DOHH2 (cell line): ENCODE data around the gene TMEM37.

Experiments used
- H3F3A ChIP-seq: fragments of 200-600 bp; sonication (generic), shearing (Covaris generic); 2 replicates; pipeline ENCODE4 v1.6.0; 2016; ENCODE audit warnings: antibody characterized with exemption, mild to moderate bottlenecking; ENCODE audit not compliant: control insufficient read depth, insufficient read depth
- H3K27ac ChIP-seq: fragments of 200-600 bp; sonication (generic); 2 replicates; pipeline ENCODE4 v1.5.1; 2014; ENCODE audit warnings: low read depth, mild to moderate bottlenecking, low read length, moderate library complexity
- H3K27me3 ChIP-seq: fragments of 200-600 bp; sonication (generic); 2 replicates; pipeline ENCODE4 v1.6.1; 2014; ENCODE audit warnings: mild to moderate bottlenecking, low read length, mixed read lengths; ENCODE audit not compliant: control insufficient read depth
- H3K36me3 ChIP-seq: fragments of 200-600 bp; sonication (generic); 2 replicates; pipeline ENCODE4 v1.6.1; 2014; ENCODE audit warnings: mild to moderate bottlenecking, low read length, moderate library complexity, mixed read lengths; ENCODE audit not compliant: control insufficient read depth
- H3K4me1 ChIP-seq: fragments of 200-600 bp; sonication (generic); 2 replicates; pipeline ENCODE4 v1.6.1; 2014; ENCODE audit warnings: mild to moderate bottlenecking, low read length, mixed read lengths; ENCODE audit not compliant: control insufficient read depth
- H3K4me2 ChIP-seq: fragments of 200-600 bp; sonication (generic); 2 replicates; pipeline ENCODE4 v1.6.0; 2014; ENCODE audit warnings: mild to moderate bottlenecking, low read length, moderate library complexity
- H3K4me3 ChIP-seq: fragments of 200-600 bp; sonication (generic); 2 replicates; pipeline ENCODE4 v1.5.1; 2014; ENCODE audit warnings: mild to moderate bottlenecking, low read length, mixed read lengths
- H3K79me2 ChIP-seq: fragments of 200-600 bp; sonication (generic); 2 replicates; pipeline ENCODE4 v1.6.1; 2014; ENCODE audit warnings: mild to moderate bottlenecking, low read length, mixed read lengths; ENCODE audit not compliant: control insufficient read depth
- H3K9me2 ChIP-seq: fragments of 200-600 bp; sonication (generic); replicated peaks from 2 replicates; pipeline ENCODE4 v1.6.1; 2014; ENCODE audit warnings: mild to moderate bottlenecking, low read length, mixed read lengths; ENCODE audit not compliant: control insufficient read depth
- H3K9me3 ChIP-seq: fragments of 200-600 bp; sonication (generic); 2 replicates; pipeline ENCODE4 v1.6.1; 2014; ENCODE audit warnings: antibody characterized with exemption, low read length, mixed read lengths; ENCODE audit not compliant: control insufficient read depth, insufficient read depth
- H4K20me1 ChIP-seq: fragments of 200-600 bp; sonication (generic); 2 replicates; pipeline ENCODE4 v1.6.0; 2014; ENCODE audit warnings: low read depth, mild to moderate bottlenecking, antibody characterized with exemption, low read length, moderate library complexity; ENCODE audit not compliant: control insufficient read depth, insufficient read depth
- CTCF ChIP-seq: fragments of 200-600 bp; sonication (generic); IDR thresholded peaks from one replicate; pipeline ENCODE4 v1.5.1; 2014; ENCODE audit warnings: antibody characterized with exemption, mild to moderate bottlenecking, low read depth, low read length; ENCODE audit not compliant: poor library complexity, severe bottlenecking
- EZH2phosphoT487 ChIP-seq: fragments of 200-600 bp; sonication (generic); IDR thresholded peaks from 2 replicates; pipeline ENCODE4 v1.6.1; 2017; ENCODE audit warnings: borderline replicate concordance, mild to moderate bottlenecking, antibody characterized with exemption, low read length, moderate library complexity, mixed read lengths

TMEM37 gene

DNA sequence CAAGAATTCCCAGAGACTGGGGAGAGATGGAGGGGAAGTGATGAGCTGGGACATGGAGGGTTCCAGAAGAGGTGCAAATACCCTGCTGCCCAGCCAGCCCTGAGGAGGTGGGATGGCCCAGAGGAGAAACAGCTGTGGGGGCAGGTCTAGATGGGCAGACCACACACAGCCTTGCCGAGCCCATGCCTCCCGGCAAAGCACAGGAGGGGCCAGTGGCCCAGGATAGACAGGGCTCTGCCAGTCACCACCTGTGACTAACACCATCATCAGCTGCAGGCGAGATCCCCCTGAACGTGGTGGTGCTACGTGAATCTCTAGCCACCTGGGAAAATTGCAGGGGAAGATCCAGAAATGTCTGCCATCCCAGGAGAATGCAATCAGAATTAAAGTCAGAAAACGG is 53.2 kb downstream of the TMEM37 start:
- Histone ChIP-seq H3K9me3 (no peaks in the 10 kb centered on the region), H3K27me3 (no peaks in the 10 kb centered on the region), H4K20me1 (0 out of 2 replicates have a peak, but pooled peaks cover 2% of the 10 kb centered on the region), H3K4me3 (no peak overlapping the region), H3K27ac (no peak overlapping the region), H3K36me3 (no peaks in the 10 kb centered on the region), H3K79me2 (no peaks in the 10 kb centered on the region), H3F3A (no peaks in the 10 kb centered on the region), H3K9me2 (no peaks in the 10 kb centered on the region), H3K4me1 (no peaks in the 10 kb centered on the region), H3K4me2 (no peak overlapping the region)
- TF ChIP-seq CTCF (no peak), EZH2phosphoT487 (no peak)

- H3K79me2 ChIP-seq: no peaks in the 10 kb centered on the region
- no peak overlapping the region for H3K27ac ChIP-seq
- no peaks in the 10 kb centered on the region for H3K27me3 ChIP-seq
- TF ChIP-seq CTCF (no peak), EZH2phosphoT487 (no peak)
- no peaks in the 10 kb centered on the region for H3K9me3 ChIP-seq
- no peak overlapping the region for H3K4me3 ChIP-seq
- H3K36me3 ChIP-seq: no peaks in the 10 kb centered on the region
- H3K4me1 ChIP-seq: no peaks in the 10 kb centered on the region
- no peaks in the 10 kb centered on the region for H3F3A ChIP-seq
- H3K9me2 ChIP-seq: no peaks in the 10 kb centered on the region
- H4K20me1 ChIP-seq: 0 out of 2 replicates have a peak, but pooled peaks cover 2% of the 10 kb centered on the region
- H3K4me2 ChIP-seq: no peak overlapping the region
These were observed 53.9 kb downstream of the TMEM37 start for GRCh38 chr2:119485336-119486110.

GRCh38 chr2:119486196-119486827 is 54.7 kb downstream of the TMEM37 start:
- Histone ChIP-seq H3K36me3 (no peaks in the 10 kb centered on the region), H3K27ac (no peak overlapping the region), H3K27me3 (no peaks in the 10 kb centered on the region), H3K9me2 (no peaks in the 10 kb centered on the region), H3K4me2 (no peak overlapping the region), H3K4me1 (no peaks in the 10 kb centered on the region), H3K4me3 (no peak overlapping the region), H3K9me3 (no peaks in the 10 kb centered on the region), H3K79me2 (no peaks in the 10 kb centered on the region), H4K20me1 (0 out of 2 replicates have a peak, but pooled peaks cover 2% of the 10 kb centered on the region), H3F3A (no peaks in the 10 kb centered on the region)
- TF ChIP-seq EZH2phosphoT487 (no peak), CTCF (no peak)
